Measurements from ENCODE around the gene TOX2. TPM values are rescaled to one million over a fixed set of nuclear protein-coding genes. Genes with fewer than 3 reads are reported as not detected.

Gene TOX2
- total and polyA plus RNA-seq, 2 of the 8 experiments (the other 6 are each of a cell fraction or from before 2014, with no cell fraction given): 1.8 to 3.4 TPM

DNA sequence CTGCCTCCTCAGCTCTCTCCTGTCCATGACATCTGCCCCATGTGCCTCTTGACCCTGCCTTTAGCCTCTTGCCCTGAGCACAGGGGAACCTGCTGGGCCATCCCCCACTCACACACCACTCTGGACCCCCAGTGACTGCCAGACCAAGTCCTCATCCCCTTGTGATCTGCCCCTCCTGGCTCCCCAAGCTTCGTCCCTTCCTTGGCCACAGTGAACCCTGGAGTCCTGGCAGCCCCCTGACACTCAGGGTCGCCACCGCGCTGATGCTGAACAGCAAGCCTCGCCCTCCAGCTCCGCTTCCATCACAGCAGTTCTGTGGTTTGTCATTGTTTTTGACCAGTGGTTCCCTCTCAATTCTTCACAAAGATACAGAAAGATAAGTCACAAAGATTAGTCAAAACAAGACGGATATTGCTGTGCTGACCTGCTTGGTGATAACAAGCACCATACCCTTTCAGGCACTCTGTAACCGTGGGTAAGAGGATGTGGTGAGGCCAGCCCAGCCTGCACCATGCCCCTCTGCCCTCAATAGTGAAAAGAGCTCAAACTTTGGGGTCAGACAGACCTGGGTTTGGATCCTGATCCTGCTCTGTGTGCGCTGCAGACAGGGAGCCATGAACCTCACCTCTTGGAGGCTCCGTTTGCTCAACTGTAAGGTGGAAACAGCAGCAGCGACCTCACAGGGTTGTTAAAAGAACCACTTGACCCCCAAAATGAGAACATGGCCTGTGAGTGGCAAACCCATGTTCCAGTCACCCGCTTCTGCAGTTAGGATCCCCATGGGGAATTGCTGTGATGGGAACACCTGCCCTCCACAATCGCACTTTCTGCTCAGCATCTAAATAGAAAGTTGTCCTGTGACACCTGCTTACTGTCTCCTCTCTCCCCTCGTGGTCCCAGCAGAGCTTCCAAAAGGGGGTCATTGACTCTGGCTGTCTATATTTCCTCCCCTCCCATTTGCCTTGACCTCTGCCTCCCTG, 114.5 kb downstream of the TOX2 start:
- FAIRE-seq (no peak), DNase-seq (ENCODE audit: low read depth in 1 of 2, low spot score in 2 of 2) (no peak)
- Histone ChIP-seq H3K23ac (ENCODE audit: insufficient read length) (no peak overlapping the region), H3K79me1 (ENCODE audit: low read depth, low read length) (no peaks in the 10 kb centered on the region), H3K4ac (replicated peaks; ENCODE audit: insufficient read length, low read depth, low read length) (no peak overlapping the region), H4K91ac (replicated peaks; ENCODE audit: insufficient read length, low read length) (no peak overlapping the region), H3K56ac (replicated peaks; ENCODE audit: insufficient read length, low read depth, low read length) (no peak overlapping the region), H4K8ac (ENCODE audit: extremely low read depth, insufficient read depth, low read length) (no peak overlapping the region; the same call in 1 of the 2 replicates), H4K20me1 (replicated peaks in 1 of 2; ENCODE audit: control insufficient read depth in 1 of 2, insufficient read depth in 2 of 2, low read length in 2 of 2) (no peaks in the 10 kb centered on the region), H3K79me2 (ENCODE audit: control insufficient read depth in 1 of 2, insufficient read depth in 2 of 2, low read length in 2 of 2) (no peaks in the 10 kb centered on the region), H3K18ac (ENCODE audit: extremely low read depth, low read length) (no peak overlapping the region), H3K4me3 (ENCODE audit: extremely low read depth in 1 of 4, insufficient read depth in 2 of 4, low read depth in 3 of 4, low read length in 4 of 4) (no peak overlapping the region), H3K27me3 (replicated peaks in 1 of 4; ENCODE audit: control insufficient read depth in 3 of 4, extremely low read depth in 1 of 4, insufficient read depth in 3 of 4, low read length in 3 of 4) (no peaks in the 10 kb centered on the region), H2AFZ (ENCODE audit: low read length) (no peak overlapping the region), H3K36me3 (ENCODE audit: control insufficient read depth in 2 of 4, insufficient read depth in 4 of 4, low read length in 3 of 4) (no peaks in the 10 kb centered on the region), H3K14ac (ENCODE audit: insufficient read length) (no peak overlapping the region), H2BK5ac (ENCODE audit: low read depth, low read length) (no peak overlapping the region), H3K4me2 (ENCODE audit: insufficient read depth in 1 of 2, low read depth in 2 of 2, low read length in 2 of 2) (no peak overlapping the region), H3K4me1 (replicated peaks in 1 of 4; ENCODE audit: control insufficient read depth in 3 of 4, insufficient read depth in 4 of 4, low read length in 3 of 4) (no peaks in the 10 kb centered on the region; a peak in 1 of 7 replicates), H3K27ac (ENCODE audit: low read depth, low read length) (no peak overlapping the region), H2BK15ac (ENCODE audit: low read length) (no peak overlapping the region), H3K23me2 (ENCODE audit: low read depth, low read length) (no peaks in the 10 kb centered on the region), H2BK20ac (ENCODE audit: low read length) (no peak overlapping the region), H2AK5ac (ENCODE audit: low read depth, low read length) (no peak overlapping the region), H2BK12ac (ENCODE audit: low read depth, low read length) (no peak overlapping the region), H2BK120ac (replicated peaks; ENCODE audit: low read depth, low read length) (no peak overlapping the region), H3K9ac (replicated peaks in 1 of 4; ENCODE audit: extremely low read depth in 1 of 4, low read depth in 3 of 4, low read length in 3 of 4) (no peak overlapping the region), H4K5ac (ENCODE audit: insufficient read length, low read depth, low read length) (no peak overlapping the region), H3K9me3 (ENCODE audit: insufficient read depth in 2 of 2, low read depth in 1 of 2, low read length in 1 of 2) (no peaks in the 10 kb centered on the region)
- ChIA-PET CTCF (ENCODE audit: partially characterized antibody) (interaction anchor here (2.3 kb wide), 1 partner anchor 10 kb away, joined by 8 read pairs; no protein-coding TSS in a partner anchor), POLR2A (ENCODE audit: partially characterized antibody) (no interaction called here)
- WGBS, 2 experiments (ENCODE audit: extremely low coverage in 1 of 2, insufficient coverage in 1 of 2, insufficient read length in 1 of 2, insufficient replicate concordance in 2 of 2, low coverage in 1 of 2, low lambda C conversion rate in 2 of 2, missing lambda C conversion rate in 1 of 2): 84% methylated on average over 14 of the region's 14 CpGs; no CpG with 5 or more reads in 1 of the 2 experiments
- TF ChIP-seq NANOG (IDR thresholded peaks at IDR 0.05; ENCODE audit: insufficient read depth, low read depth, low read length, poor library complexity, severe bottlenecking): no peak
- TF ChIP-seq RAD21 (IDR thresholded peaks at IDR 0.05 in 1 of 2, conservative IDR thresholded peaks at IDR 0.05 in 1 of 2; ENCODE audit: low read depth in 2 of 2, low read length in 2 of 2): no peak
- TF ChIP-seq SP4 (IDR thresholded peaks at IDR 0.05; ENCODE audit: low read length): no peak
- TF ChIP-seq, protein P1, sequence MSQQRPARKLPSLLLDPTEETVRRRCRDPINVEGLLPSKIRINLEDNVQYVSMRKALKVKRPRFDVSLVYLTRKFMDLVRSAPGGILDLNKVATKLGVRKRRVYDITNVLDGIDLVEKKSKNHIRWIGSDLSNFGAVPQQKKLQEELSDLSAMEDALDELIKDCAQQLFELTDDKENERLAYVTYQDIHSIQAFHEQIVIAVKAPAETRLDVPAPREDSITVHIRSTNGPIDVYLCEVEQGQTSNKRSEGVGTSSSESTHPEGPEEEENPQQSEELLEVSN (IDR thresholded peaks at IDR 0.05): no peak
- TF ChIP-seq POU5F1 (IDR thresholded peaks at IDR 0.05; ENCODE audit: low read depth, low read length): no peak
- TF ChIP-seq PHF8 (conservative IDR thresholded peaks at IDR 0.05; ENCODE audit: low read depth, low read length): no peak
- no peak for TF ChIP-seq EGR1 (IDR thresholded peaks at IDR 0.05; ENCODE audit: borderline replicate concordance, low read depth, low read length)
- TF ChIP-seq, protein P2, sequence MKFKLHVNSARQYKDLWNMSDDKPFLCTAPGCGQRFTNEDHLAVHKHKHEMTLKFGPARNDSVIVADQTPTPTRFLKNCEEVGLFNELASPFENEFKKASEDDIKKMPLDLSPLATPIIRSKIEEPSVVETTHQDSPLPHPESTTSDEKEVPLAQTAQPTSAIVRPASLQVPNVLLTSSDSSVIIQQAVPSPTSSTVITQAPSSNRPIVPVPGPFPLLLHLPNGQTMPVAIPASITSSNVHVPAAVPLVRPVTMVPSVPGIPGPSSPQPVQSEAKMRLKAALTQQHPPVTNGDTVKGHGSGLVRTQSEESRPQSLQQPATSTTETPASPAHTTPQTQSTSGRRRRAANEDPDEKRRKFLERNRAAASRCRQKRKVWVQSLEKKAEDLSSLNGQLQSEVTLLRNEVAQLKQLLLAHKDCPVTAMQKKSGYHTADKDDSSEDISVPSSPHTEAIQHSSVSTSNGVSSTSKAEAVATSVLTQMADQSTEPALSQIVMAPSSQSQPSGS (IDR thresholded peaks at IDR 0.05; ENCODE audit: low read length): no peak
- TF ChIP-seq CEBPB (IDR thresholded peaks at IDR 0.05; ENCODE audit: low read depth, low read length): no peak

Measured in H1 (cell line).